H9 (cell line): Measurements from ENCODE around the gene PDF. TPM values are rescaled to one million over a fixed set of nuclear protein-coding genes. Genes with fewer than 3 reads are reported as not detected.
A peak's percentile ranks its signal among the peaks of the same experiment; 100 is the strongest.

Source experiments
- DNase-seq: peaks from one replicate; pipeline ENCODE4 v3.0.0-alpha.2; 2017
- H2AFZ ChIP-seq: one replicate; pipeline ENCODE4 v1.6.1; 2013; ENCODE audit warnings: mild to moderate bottlenecking, low read length, control low read depth, moderate library complexity
- H2AK5ac ChIP-seq: 2 replicates; pipeline ENCODE4 v1.6.1; 2013; ENCODE audit warnings: low read length, control low read depth, mixed read lengths; ENCODE audit not compliant: insufficient read length
- H2BK120ac ChIP-seq: one replicate; pipeline ENCODE4 v1.6.1; 2013; ENCODE audit warnings: low read depth, mild to moderate bottlenecking, low read length, control low read depth, inconsistent platforms; ENCODE audit not compliant: poor library complexity, severe bottlenecking
- H2BK12ac ChIP-seq: 2 replicates; pipeline ENCODE4 v1.6.1; 2013; ENCODE audit warnings: low read length, control low read depth, mixed read lengths, low read depth; ENCODE audit not compliant: insufficient read length
- H2BK15ac ChIP-seq: 2 replicates; pipeline ENCODE4 v1.6.1; 2013; ENCODE audit warnings: low read depth, low read length, control low read depth
- H2BK20ac ChIP-seq: one replicate; pipeline ENCODE4 v1.6.1; 2013; ENCODE audit warnings: low read depth, mild to moderate bottlenecking, low read length, control low read depth, inconsistent platforms; ENCODE audit not compliant: poor library complexity, severe bottlenecking
- H2BK5ac ChIP-seq: 2 replicates; pipeline ENCODE4 v1.6.1; 2013; ENCODE audit warnings: low read length, control low read depth, mixed read lengths; ENCODE audit not compliant: insufficient read length
- H3K14ac ChIP-seq: 2 replicates; pipeline ENCODE4 v1.6.1; 2013; ENCODE audit warnings: low read length, control low read depth; ENCODE audit not compliant: insufficient read depth
- H3K18ac ChIP-seq: 2 replicates; pipeline ENCODE4 v1.6.1; 2013; ENCODE audit warnings: low read depth, mild to moderate bottlenecking, mixed read lengths, low read length, control low read depth; ENCODE audit not compliant: insufficient read length
- H3K23ac ChIP-seq: 2 replicates; pipeline ENCODE4 v1.6.1; 2013; ENCODE audit warnings: low read length, control low read depth, mixed read lengths, low read depth; ENCODE audit not compliant: insufficient read length
- H3K23me2 ChIP-seq: 2 replicates; pipeline ENCODE4 v1.6.1; 2013; ENCODE audit warnings: low read depth, mild to moderate bottlenecking, mixed read lengths, low read length, control low read depth; ENCODE audit not compliant: insufficient read length, poor library complexity, severe bottlenecking
- H3K27ac ChIP-seq: 2 replicates; pipeline ENCODE4 v1.5.1; 2013; ENCODE audit warnings: low read length, control low read depth, mixed read lengths, low read depth; ENCODE audit not compliant: insufficient read length
- H3K27me3 ChIP-seq: 2 replicates; pipeline ENCODE4 v1.6.1; 2013; ENCODE audit warnings: low read length, control low read depth, inconsistent platforms; ENCODE audit not compliant: insufficient read depth
- H3K4ac ChIP-seq: 2 replicates; pipeline ENCODE4 v1.6.1; 2013; ENCODE audit warnings: low read depth, mild to moderate bottlenecking, control low read depth, inconsistent platforms, low read length, moderate library complexity
- H3K4me1 ChIP-seq: 2 replicates; pipeline ENCODE4 v1.6.1; 2013; ENCODE audit warnings: low read length, control low read depth, inconsistent platforms; ENCODE audit not compliant: insufficient read depth
- H3K4me2 ChIP-seq: 2 replicates; pipeline ENCODE4 v1.6.1; 2013; ENCODE audit warnings: low read length, control low read depth, mixed read lengths; ENCODE audit not compliant: insufficient read length, insufficient read depth
- H3K56ac ChIP-seq: 2 replicates; pipeline ENCODE4 v1.6.1; 2013; ENCODE audit warnings: low read depth, mild to moderate bottlenecking, mixed read lengths, low read length, control low read depth; ENCODE audit not compliant: insufficient read length
- H3K79me1 ChIP-seq: 2 replicates; pipeline ENCODE4 v1.6.1; 2013; ENCODE audit warnings: low read depth, mild to moderate bottlenecking, moderate library complexity, low read length, control low read depth, inconsistent platforms; ENCODE audit not compliant: insufficient read depth, poor library complexity, severe bottlenecking
- H3K79me2 ChIP-seq: 2 replicates; pipeline ENCODE4 v1.6.1; 2013; ENCODE audit warnings: low read length, control low read depth, inconsistent platforms; ENCODE audit not compliant: insufficient read depth
- H3K9ac ChIP-seq: 2 replicates; pipeline ENCODE4 v1.6.1; 2013; ENCODE audit warnings: low read length, control low read depth, mixed read lengths; ENCODE audit not compliant: insufficient read length; ENCODE audit errors: extremely low read depth
- H3K9me3 ChIP-seq: one replicate; pipeline ENCODE4 v1.6.1; 2013; ENCODE audit warnings: low read depth, low read length, inconsistent platforms; ENCODE audit not compliant: control insufficient read depth
- H3T11ph ChIP-seq: one replicate; pipeline ENCODE4 v1.6.1; 2013; ENCODE audit warnings: mild to moderate bottlenecking, low read length, control low read depth, inconsistent platforms
- H4K20me1 ChIP-seq: one replicate; pipeline ENCODE4 v1.6.1; 2013; ENCODE audit not compliant: control insufficient read depth, insufficient read length, insufficient read depth
- H4K5ac ChIP-seq: 2 replicates; pipeline ENCODE4 v1.6.1; 2013; ENCODE audit warnings: low read depth, mild to moderate bottlenecking, mixed read lengths, low read length, control low read depth; ENCODE audit not compliant: insufficient read length
- H4K8ac ChIP-seq: replicated peaks from 2 replicates; pipeline ENCODE4 v1.6.1; 2013; ENCODE audit warnings: low read length, control low read depth, mixed read lengths, low read depth; ENCODE audit not compliant: insufficient read length
- H4K91ac ChIP-seq: 2 replicates; pipeline ENCODE4 v1.6.1; 2013; ENCODE audit warnings: low read depth, mild to moderate bottlenecking, moderate library complexity, mixed read lengths, low read length, control low read depth; ENCODE audit not compliant: insufficient read length
- H3K27ac Mint-ChIP-seq, 3 experiments: 2 replicates in 2 of 3; 3 replicates in 1 of 3; pipeline ENCODE4 v1.8.0; 2020 to 2021; ENCODE audit warnings: mixed read lengths in 3 of 3, mild to moderate bottlenecking in 1 of 3, moderate library complexity in 1 of 3
- H3K27me3 Mint-ChIP-seq: 2 replicates; pipeline ENCODE4 v1.8.0; 2021; ENCODE audit warnings: low read depth, mild to moderate bottlenecking, moderate library complexity, mixed read lengths
- H3K36me3 Mint-ChIP-seq, 3 experiments: 2 replicates in 2 of 3; 3 replicates in 1 of 3; pipeline ENCODE4 v1.8.0; 2020 to 2021; ENCODE audit warnings: low read depth in 3 of 3, mixed read lengths in 3 of 3; ENCODE audit not compliant: insufficient read depth in 1 of 3
- H3K4me1 Mint-ChIP-seq, 2 experiments: 2 replicates each; pipeline ENCODE4 v1.8.0; 2020; ENCODE audit warnings: mixed read lengths in 2 of 2
- H3K4me3 Mint-ChIP-seq, 2 experiments: 2 replicates in 1 of 2; 3 replicates in 1 of 2; pipeline ENCODE4 v1.8.0; 2020 to 2021; ENCODE audit warnings: mild to moderate bottlenecking in 2 of 2, mixed read lengths in 2 of 2, moderate library complexity in 1 of 2
- H3K9me3 Mint-ChIP-seq, 2 experiments: 2 replicates in 1 of 2; 3 replicates in 1 of 2; pipeline ENCODE4 v1.8.0; 2020; ENCODE audit warnings: mild to moderate bottlenecking in 2 of 2, mixed read lengths in 2 of 2, moderate library complexity in 1 of 2
- CTCF ChIP-seq: fragments of 200-600 bp; sonication (generic); conservative IDR thresholded peaks from 3 replicates; pipeline ENCODE4 v1.8.0; 2021; ENCODE audit warnings: antibody characterized with exemption, mild to moderate bottlenecking
- WGBS: extraction: QIAGEN DNeasy Blood & Tissue Kit; methylation state at CpG from one replicate; pipeline ENCODE4 v1.1.7; 2013; ENCODE audit warnings: missing lambda C conversion rate, low lambda C conversion rate, mixed read lengths; ENCODE audit not compliant: insufficient read length; ENCODE audit errors: extremely low coverage; 5-methylcytosine and 5-hydroxymethylcytosine counted together
- total RNA-seq: library from RNA; stranded (reverse); gene quantifications from 2 replicates; pipeline ENCODE4 v1.2.1, GENCODE V29; 2021

Gene PDF
- total RNA-seq, 1 experiment from 2014 or later = 36.4 TPM

DNA sequence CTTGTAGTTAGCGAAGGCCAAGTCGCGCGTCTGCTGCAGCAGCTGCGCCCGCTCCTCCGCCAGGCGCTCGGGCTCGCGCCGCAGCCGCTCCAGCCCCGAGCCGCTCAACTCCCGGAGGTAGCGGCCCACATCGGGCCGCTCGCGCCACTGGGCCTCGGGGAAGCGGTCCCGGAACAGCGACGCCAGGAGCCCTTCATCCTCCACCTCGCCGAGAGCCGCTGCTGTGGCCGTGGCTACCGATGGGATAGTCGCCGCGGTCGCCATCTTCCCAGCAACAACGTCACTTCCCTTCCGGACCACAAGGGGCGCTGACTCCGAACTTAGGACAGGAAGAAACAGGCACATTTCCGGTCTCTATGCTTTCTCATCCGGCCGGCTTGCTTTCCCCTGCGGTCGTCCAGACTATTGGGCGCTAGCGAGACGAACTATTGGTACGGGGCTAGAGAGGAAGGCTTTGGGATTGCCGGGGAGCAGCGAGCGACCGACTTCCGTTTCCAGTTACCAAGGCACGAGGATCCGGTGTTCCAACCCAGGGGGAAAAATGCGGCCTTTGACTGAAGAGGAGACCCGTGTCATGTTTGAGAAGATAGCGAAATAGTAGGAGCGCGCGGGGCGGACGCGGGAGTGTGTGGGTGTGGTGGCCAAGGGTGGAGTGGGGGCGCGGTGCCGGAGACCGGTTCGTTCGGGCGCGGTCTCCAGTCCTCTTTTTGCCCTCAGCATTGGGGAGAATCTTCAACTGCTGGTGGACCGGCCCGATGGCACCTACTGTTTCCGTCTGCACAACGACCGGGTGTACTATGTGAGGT lies 9.1 kb upstream of the PDF start, which contains the start of the genes COG8 and NIP7:
TSS of gene COG8 (minus strand) at position 276 of the 806 bp plus-strand sequence. CDS start at position 264, 12 bp downstream.
TSS of gene NIP7 (plus strand) at position 484 of the 806 bp plus-strand sequence. CDS start at position 542, 58 bp downstream.
- no peaks in the 10 kb centered on the region for H3K4me1 ChIP-seq
- H3K14ac ChIP-seq = peak within 1 kb of the TSS; percentile 88
- no peak within 1 kb of the TSS for H3K56ac ChIP-seq
- H3K79me1 ChIP-seq = peaks cover 16% of the 10 kb centered on the region
- no peak within 1 kb of the TSS for H3K23ac ChIP-seq
- H4K20me1 ChIP-seq = no peaks in the 10 kb centered on the region
- H3K27ac Mint-ChIP-seq = peak within 1 kb of the TSS; percentile 97 to 98 (median 98)
- H3K18ac ChIP-seq = peak within 1 kb of the TSS; percentile 74
- H3K4me1 Mint-ChIP-seq = peaks cover 16 to 20% of the 10 kb centered on the region in 2 experiments
- peak; percentile 97 for DNase-seq
- no peak within 1 kb of the TSS for H2BK15ac ChIP-seq
- no peaks in the 10 kb centered on the region for H3K9me3 ChIP-seq
- no peak within 1 kb of the TSS for H2BK12ac ChIP-seq
- no peak within 1 kb of the TSS for H2BK120ac ChIP-seq
- H3K4me2 ChIP-seq = peak within 1 kb of the TSS; percentile 100
- no peak within 1 kb of the TSS for H4K91ac ChIP-seq
- no peak within 1 kb of the TSS for H2BK5ac ChIP-seq
- no CpG with 5 or more reads among the region's 77 CpGs for WGBS
- no peak within 1 kb of the TSS for H2AK5ac ChIP-seq
- no peaks in the 10 kb centered on the region for H3K27me3 ChIP-seq
- TF ChIP-seq CTCF = peak; percentile 86
- H3T11ph ChIP-seq = no peak within 1 kb of the TSS
- H3K4me3 Mint-ChIP-seq = peak within 1 kb of the TSS; percentile 92 to 98
- H3K9ac ChIP-seq = peak within 1 kb of the TSS; percentile 97
- H3K4ac ChIP-seq = no peak within 1 kb of the TSS
- no peak within 1 kb of the TSS for H4K8ac ChIP-seq
- H3K27me3 Mint-ChIP-seq = no peaks in the 10 kb centered on the region
- peaks cover 5% of the 10 kb centered on the region; the same call in 1 of the 2 replicates for H3K79me2 ChIP-seq
- H4K5ac ChIP-seq = no peak within 1 kb of the TSS
- peaks cover 7% of the 10 kb centered on the region for H3K23me2 ChIP-seq
- H2BK20ac ChIP-seq = no peak within 1 kb of the TSS
- no peak within 1 kb of the TSS for H2AFZ ChIP-seq
- H3K36me3 Mint-ChIP-seq = peaks cover 25 to 67% (median 53%) of the 10 kb centered on the region in 3 experiments; a peak in 6 of 7 replicates
- H3K27ac ChIP-seq = no peak within 1 kb of the TSS
- no peaks in the 10 kb centered on the region for H3K9me3 Mint-ChIP-seq
